Hypothalamus (tissue), 51 donors: Measurements from ENCODE around the gene EYA4.

ENCODE experiments used
- DNase-seq, 51 donors: peaks; one replicate each; lab custom pipeline; 2025; lab: John Stamatoyannopoulos, UW

The EYA4 gene

DNA sequence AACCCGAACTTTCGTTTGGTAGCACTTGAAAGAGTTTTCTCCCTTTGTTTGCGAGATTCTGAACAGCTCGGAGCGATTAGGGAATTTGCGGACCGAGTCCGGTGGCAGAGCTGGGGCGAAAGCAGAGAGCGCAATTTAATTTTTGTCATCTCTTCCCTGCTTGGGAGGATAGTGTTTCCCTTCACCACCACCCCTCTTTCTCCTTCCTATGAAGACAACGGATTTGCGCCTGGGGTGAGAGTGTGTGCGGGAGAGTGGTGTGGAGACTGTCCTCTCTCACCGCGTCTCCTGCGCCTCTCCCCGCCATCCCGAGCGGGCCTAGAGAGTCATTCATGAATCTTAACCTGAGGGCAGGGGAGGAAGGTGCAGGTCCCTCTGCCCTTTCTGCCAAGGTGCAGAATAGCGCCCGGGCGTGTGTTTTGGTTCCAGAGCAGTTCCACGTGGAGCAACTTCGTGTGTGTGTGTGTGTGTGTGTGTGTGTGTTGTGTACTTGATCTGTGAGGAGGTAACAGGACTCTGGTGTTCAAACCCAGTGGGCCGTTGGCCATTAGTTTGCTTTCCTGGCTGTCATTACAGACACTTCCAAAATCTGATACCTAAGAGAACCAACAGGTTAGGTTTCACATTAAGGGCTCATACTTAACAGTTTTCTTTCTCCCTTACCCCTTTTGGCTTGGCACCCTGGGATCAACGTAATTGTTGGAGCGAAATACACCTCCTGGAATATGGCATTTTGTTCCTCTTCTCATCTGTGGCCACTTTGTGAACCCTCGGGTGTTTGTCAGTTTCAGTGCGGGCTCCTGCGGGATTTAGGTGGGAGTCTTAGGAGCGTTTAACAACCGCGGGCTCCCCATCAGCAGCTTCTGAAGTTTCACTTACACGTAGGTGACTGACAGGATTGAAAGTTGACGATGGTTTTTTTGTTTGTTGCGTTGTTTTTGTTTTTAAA, 1.8 kb downstream of the EYA4 start:
- DNase-seq: no peak

DNA sequence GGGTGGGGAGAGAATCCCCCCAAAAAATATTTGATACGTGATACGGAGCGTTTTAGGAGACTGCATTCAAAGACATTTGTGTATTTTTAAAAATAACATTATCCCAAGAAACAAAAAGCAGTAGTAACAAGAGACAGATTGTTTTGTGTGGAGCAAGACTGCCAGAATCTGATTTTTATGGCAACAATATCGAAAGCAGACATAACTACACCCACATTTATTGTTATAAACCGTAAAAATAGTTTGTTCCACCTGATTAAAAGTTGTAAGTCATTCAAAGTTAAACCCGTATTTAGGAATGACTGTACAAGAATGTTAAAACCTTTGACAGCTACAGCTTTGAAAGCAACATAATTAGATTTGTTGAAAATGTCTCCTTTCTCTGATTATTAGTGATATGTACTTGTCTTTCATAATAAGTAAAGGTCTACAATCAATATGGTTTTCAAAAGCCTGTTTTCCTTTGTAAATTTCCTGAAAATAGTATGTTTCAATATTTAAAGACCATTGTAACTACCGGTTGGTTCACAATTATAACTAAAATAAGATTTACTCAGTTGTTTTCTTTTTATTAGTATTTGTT, 2.7 kb downstream of the EYA4 start:
- no peak for DNase-seq

DNA sequence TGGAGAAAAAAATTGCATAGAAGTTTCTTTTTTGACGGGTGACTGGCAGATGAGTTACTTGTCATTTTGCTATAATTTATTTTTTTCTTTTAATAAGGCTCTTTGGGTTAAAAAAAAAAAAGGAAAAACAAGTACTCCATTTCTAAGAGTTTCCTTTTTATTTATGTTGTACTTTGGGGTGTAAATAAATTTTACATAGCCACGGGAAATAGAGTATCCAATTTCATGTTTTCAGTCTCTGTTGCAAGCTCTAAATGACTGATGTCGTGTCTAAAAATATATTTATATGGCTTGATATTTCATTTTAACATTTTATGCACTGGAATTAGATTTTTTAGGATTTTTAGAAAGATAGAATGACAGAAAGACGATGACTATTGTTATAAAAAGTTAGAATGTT, 3.4 kb downstream of the EYA4 start:
- DNase-seq: no peak

DNA sequence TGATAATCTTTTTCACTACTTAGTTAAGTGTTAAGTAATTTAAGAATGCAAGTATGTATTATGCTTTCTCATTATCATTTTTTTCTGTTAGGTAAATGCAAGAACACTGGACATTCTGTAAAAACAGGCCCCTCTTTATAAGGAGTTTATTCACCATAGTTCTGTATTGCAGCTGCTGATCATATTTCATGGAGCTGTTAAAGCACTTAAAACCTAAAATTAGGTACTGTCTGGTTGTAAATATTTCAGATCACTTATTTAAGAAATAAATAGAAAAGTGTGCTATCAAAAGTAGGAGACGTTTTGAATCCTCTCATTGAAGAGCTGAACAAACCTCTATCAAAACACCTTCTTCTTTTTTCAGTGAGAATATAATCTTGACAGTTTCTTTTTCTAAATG, 3.9 kb downstream of the EYA4 start:
- no peak for DNase-seq

DNA sequence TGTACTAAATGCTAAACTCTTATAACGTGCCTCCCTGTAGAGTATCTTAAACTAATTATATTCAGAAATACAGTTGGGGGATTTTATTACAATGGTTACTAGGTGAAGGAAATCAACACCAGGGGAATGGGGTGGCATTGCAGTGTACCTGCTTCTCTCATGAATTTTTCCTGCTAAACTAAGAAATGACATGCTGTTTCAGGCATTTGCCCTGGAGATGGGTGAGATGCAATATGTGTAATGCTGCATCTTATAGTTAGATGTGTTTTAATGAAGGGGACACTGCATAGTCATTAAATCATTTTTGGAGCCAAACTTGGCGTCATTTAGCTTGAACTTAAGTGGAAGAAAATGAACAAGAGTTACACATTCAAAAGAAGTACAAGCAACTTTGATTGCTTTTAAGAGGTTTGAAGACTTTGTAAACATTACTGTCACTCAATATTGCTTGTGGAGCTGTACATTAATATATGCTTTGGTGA, 4.3 kb downstream of the EYA4 start:
- no peak for DNase-seq

DNA sequence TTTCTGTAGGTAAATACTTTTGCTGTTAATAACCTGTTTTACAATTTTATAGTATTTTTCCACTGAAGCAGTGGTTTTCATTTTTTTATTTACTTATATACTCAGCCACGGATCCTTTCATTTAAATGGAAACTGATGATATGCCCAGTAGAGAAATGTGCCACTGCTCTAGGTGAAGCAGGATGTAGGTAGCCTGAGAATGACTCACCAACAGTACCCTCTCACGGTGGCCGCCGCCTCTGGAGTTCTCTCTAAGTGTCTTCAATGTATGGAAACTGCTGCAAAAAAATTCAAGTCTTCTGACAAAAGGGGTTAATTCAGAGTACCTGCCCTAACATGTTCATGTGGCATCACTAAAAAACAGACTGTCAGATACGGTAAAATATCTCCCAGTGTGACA, 6.4 kb downstream of the EYA4 start:
- DNase-seq: no peak

DNA sequence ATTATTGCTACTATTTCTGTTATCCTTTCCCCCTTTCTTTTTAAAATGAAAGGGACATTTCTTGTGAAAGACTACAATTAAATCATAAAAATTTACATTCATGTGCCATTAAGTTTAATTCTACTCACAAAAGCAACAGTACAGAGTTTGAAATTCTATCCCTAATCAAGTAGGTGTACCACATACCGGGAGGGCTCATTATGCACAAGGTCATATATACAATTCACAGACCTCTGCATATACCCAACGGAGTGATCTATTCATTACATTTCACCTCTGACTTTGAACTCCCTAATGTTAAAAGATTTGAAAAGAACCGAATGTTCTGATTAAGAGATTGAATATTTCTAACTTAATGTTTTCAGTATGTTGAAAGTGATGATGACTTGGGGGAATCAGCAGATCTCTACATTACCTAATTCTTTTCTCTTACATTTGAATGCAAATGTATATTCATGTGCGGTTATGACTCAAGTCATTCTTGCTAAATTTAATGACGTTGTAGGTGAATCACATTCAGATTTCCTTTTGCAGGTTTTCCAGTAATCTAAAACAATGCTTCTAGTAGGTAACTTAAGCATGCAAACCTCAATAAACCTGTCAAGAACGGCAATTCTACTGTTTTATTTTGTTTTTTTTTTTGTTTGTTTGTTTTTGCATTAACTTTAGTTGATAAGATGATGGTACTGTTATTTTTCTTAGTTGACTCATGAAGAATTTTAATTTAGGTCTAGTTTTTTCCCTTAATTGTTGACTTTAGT, 7.3 kb downstream of the EYA4 start:
- no peak for DNase-seq

DNA sequence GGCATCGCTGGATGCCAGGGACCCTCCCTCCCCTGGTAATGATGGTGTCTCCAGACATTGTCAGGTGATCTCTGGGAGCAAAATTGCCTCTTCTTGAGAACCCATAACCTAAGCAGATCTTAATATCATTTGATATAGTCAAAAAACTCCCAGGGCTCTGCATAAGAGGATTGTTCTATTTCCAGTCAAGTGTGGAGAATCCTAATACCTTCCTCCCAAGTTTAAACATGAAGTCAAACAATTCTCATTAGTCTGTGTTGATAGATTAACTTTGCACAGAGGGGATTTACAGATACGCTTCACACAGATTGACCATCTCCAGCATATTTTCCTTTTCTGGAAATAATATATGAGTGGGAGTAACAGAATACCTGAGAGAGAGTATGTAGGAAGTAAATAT, 10.5 kb downstream of the EYA4 start:
- no peak for DNase-seq

DNA sequence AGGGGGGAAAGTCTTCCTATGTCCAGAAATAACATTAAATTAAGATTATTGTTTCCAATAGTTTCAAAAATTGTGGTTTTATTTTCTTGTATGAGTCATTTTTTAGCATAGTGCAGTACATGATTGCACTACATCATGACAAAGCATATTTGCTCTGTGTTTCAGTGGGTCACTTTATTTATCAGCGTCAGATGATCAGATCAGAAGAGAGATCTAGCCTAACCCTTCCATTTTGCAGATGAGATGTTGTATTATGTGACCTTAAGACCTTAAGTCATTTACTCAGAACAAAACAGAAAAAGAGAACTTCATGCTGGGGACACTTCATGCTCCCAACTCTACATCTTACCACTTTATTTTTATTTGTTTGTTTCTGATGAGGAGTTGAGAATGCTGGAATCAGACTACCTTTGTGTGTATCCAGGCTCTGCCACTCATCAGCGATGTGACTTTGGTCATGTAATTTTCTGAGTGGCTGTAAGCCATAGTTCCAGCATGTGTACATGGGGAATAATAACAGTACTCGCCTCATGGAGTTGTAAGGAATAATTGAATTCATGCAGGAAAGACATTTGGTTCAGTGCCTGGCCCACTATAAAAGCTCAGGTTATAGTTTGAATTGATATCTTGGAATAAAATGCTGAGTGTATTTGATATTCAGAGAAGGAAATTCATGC, 13.5 kb downstream of the EYA4 start:
- no peak for DNase-seq

DNA sequence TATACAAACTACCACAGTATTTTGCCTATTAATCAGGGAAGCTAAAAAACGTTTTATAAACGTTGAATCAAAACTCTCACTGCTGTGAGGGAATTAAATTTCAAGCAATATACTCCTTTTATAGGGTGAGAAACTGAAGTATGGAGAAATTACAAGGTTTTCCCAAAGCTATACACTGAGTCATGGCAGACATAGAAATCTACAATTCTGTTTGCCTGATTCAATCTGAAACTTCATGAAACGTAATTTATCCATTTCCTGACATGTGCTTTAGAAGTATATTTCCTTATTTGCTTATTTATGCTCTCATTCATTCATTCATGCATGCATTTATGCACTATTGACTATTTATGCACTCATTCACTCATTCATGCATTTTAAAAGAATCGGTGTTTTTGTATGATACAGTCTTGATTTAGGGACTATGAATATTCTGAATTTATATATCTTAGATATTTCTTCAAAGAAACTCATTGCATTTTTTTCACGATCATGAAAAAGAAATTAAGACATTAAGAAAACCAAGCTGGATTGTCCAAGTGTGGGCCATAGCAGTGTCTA, 16.5 kb downstream of the EYA4 start:
- no peak for DNase-seq

DNA sequence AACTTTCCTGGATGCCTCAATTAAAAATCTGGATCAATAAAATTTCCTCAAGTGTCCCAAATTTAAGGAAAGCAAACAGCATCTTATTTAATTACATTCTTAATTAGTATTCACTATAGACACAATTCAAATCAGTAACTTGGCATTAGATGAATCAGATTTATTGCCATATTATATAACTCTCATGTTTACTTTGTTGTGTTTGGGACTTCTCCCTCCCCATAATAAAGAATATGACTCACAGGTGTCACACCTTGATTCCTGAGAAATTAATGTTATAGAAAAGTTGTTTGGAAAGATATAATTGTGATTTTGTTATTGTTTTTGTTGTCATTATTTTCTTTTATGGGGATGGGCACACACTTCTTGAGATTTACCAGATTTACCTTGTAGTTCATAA, 18.4 kb downstream of the EYA4 start:
- no peak for DNase-seq

DNA sequence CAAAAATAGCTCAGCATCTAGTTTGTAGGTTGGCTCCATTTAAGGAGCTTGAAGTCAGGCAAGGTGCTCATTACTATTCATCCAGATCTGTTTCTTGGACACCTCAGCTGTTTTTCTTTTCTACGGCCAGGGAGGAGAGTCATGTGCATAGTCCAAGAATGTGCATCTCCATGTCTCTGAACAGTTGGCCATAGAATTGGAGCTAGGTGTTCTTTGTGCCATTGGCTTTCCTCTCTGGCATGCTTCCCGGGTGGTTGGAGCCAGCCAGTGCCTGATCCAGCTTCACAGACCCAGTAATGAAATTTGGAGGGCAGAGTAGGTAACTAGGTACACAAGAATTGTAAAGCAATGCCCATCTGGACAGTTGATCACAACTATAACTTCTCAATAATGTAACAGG, 21.6 kb downstream of the EYA4 start:
- no peak for DNase-seq

DNA sequence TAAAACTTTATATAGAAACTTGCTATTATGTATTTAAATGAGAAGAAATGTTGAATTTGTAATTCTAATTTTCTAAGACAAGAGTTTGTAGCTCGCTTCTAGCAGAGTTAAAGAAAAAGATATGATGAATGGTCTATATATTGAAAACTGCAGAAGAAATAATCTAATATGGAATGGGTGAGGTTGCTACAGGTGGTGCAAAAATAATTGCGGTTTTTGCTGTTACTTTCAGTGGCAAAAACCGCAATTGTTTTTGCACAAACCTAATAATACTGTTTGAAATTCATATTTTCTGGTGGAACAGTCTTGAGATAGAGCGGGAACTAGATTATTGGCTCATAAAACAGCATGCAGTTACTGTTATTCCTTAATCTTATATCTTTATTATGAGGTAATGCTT, 23.9 kb downstream of the EYA4 start:
- DNase-seq: no peak

DNA sequence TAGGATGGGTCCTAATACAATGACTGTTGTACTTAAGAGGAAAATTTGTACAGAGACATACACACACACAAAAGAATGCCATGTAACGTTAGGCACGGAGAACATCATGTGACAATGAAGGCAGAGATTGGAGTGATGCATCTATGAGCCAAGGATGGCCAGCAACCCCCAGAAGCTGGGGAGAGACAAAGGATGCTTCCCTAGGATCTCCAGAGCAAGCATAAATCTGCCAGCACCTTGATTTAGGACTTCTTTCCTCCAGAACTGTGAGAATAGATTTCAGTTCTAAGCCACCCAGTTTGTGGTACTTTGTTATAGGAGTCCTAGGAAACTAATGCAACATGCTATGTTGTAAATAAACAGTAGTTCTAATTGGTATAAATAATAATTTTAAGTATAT, 25.0 kb downstream of the EYA4 start:
- no peak for DNase-seq

DNA sequence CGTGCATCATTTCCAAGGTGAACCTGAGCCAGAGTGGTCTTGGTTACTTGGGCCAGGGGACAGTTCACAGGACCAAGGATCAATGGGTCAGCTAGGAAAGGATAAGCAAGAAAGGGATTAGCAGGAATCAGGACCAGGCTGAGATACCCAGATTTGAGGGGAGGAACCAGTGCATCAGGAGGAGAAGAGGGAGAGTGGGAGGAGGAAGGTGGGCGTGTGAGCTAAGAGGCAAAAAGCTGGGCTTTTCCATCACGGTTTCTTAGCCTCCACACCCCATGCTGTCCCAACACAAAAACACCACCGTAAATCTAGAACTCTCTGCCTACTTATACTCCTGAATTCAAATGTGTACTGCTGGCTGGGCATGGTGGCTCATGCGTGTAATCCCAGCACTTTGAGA, 27.5 kb downstream of the EYA4 start:
- no peak for DNase-seq

DNA sequence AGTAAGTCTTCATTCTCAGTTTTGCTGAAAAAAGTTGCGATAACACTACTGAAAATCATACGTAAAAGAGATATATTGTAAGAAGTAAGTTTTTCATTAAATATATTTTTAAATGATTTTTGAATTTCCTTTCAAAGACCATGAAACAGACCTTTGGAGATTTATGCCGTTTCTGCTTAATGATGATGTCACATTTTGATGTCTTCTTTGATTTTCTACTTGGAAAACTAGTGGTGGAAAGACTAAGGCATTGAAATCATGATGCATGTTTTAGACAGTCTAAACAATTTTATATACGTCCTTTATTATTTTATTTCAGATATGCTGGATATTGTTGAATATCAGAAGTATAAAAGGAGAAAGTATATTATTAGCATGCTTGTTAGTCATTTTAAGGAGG, 33.7 kb downstream of the EYA4 start:
- no peak for DNase-seq

DNA sequence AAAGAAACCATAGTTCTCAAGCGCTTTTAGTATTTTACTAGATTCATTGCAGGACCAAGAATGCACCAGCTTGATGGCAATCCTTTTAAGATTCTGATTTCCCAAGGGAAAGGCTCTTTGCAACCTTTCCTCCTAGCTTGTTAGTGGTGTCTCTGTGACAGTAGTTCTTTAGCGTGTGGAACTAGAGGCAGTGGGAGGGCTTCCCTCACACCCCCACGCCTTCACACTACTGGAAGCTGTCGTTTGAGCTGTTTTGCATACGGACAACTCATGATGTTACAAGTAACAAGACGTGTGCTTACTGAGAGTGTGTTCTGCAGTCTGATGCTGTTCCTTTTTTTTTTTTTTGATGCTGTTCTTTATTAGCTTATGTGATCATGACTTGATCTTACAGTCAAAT, 34.1 kb downstream of the EYA4 start:
- no peak for DNase-seq

DNA sequence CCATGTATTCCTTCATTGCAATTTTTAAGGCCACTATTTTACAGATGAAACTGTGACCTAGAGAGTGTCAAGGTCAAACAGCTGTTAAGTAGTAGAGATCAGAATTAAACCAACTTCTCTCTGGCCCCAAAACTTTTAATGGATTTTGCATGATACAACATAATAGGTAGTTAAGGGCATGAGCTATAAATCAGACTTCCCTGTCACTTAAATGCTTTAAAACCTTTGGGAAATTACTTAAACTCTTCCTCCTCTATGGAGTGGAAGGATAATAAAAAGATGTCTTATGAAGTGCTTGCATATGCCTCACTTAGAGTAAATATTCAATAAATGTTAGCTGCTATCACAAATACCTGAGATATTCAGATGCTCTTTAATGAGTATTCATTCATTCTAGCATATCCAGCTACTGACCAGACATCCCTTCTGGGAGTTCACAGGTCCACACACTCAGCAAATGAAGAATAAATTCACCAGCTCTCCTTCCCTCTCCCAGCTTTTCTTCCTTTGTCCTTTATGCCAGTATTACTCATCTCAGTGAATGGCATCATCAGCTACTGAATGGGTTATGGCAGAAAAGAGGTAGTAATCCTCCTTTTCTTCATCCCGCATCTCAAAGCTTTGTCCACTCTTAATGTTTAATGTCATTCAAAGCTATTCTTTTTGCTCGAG, 36.2 kb downstream of the EYA4 start:
- no peak for DNase-seq

DNA sequence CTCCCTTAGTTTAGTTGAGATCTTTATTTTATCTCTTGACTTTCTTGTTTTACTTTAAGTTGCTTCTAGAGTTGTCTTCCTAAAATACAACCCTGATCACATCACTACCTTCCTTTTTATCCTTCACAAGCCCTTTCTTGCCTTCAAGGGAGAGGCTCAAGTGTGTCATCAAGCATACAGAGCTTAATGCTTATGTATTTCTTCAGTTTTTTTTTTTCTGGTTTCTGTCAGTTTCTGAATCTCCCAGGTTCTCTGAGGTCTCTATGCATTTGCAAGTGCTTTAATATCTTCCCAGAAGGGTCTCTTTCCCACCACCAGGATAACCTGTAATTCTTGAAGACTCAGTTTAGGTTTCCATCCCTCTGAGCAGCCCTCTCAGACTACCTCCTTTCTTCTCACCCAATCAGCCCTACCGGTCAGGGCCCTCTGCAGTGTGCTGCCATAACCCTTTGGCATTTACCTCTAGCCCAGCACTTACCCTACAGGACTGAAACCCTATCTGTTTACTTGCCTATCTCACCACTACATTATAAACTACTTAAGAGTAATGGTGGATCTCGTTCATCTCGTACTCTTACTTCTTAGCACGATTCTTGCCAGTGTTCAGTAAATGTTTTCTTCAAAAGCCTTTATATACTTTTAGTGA, 36.9 kb downstream of the EYA4 start:
- no peak for DNase-seq

DNA sequence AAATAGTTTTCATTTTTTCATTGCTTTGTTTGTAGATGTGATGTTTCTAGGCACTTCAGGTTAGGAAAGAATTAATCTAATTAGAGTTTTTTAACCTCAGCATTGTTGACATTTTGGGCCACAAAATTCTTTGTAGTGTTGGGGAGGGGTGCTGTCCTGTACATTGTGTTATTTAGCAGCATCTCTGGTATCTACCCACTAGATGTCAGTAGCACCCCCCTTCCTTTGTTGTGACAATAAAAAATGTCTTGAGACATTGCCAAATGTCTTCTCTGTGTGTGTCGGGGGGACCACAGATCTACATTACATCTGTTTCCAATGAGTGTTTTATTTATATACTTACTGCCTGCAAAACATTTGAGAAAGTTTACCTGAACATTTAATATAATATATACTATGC, 45.6 kb downstream of the EYA4 start:
- DNase-seq: peak in 2 of 51 donors; percentile 1 to 2
